Activated naive CD8-positive, alpha-beta T cell (primary cell): ENCODE results near the gene HOXC9.
A peak's percentile ranks its signal among the peaks of the same experiment; 100 is the strongest.

ENCODE experiments used
- H3K27ac Mint-ChIP-seq: one replicate; pipeline ENCODE4 v1.8.0; 2021; ENCODE audit warnings: mixed read lengths
- H3K27me3 Mint-ChIP-seq: one replicate; pipeline ENCODE4 v1.8.0; 2021; ENCODE audit warnings: mixed read lengths
- H3K36me3 Mint-ChIP-seq: one replicate; pipeline ENCODE4 v1.8.0; 2021; ENCODE audit warnings: mixed read lengths
- H3K4me1 Mint-ChIP-seq: one replicate; pipeline ENCODE4 v1.8.0; 2021; ENCODE audit warnings: low read depth, mixed read lengths
- H3K4me3 Mint-ChIP-seq: one replicate; pipeline ENCODE4 v1.8.0; 2021; ENCODE audit warnings: mild to moderate bottlenecking, mixed read lengths
- H3K9me3 Mint-ChIP-seq: one replicate; pipeline ENCODE4 v1.8.0; 2021; ENCODE audit warnings: low read depth, mixed read lengths

HOXC9 gene

DNA sequence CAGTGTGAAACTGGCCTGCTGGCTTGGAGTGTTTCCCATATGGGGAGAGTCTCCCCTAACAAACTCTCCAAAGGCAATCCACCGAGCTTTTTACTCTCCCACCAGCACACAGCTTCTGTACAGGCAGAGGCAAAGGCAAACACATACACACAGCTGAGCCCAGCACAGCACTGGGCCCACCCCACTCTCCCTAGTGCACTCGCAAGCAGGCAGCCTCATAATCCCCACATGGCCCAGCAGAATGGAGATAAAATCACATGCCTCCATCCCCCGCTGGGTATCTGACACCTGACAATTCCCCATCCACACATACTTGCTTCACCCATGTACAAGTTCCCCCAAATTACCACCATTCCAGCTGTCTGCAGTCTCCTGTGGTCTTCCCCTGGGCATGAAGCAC lies 41.8 kb upstream of the HOXC9 start:
- H3K36me3 Mint-ChIP-seq: no peaks in the 10 kb centered on the region
- H3K4me1 Mint-ChIP-seq: peaks cover 36% of the 10 kb centered on the region
- H3K27me3 Mint-ChIP-seq: peaks cover 61% of the 10 kb centered on the region
- H3K9me3 Mint-ChIP-seq: no peaks in the 10 kb centered on the region
- no peak overlapping the region for H3K4me3 Mint-ChIP-seq
- H3K27ac Mint-ChIP-seq: no peak overlapping the region

DNA sequence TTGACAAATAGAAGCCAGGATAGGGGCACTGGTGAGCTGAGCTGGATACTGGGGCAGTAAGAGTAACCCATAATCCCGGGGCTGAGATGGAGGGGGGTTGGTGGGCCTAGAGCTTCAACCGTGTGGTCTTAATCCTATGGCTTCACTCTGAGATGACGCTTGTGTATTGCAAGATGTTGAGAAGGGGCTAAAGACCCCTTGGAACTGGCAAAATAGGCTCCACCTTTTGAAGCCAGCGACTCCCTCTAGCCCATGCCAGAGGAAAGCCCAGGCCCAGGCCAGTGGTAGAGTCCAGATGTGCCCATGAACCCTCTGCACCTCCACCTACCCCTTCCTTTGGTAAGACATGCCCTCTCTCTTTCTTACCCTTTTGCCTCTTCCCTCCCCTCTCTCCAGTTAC lies 40.6 kb upstream of the HOXC9 start:
- H3K4me1 Mint-ChIP-seq: peaks cover 36% of the 10 kb centered on the region
- no peak overlapping the region for H3K4me3 Mint-ChIP-seq
- no peak overlapping the region for H3K27ac Mint-ChIP-seq
- no peaks in the 10 kb centered on the region for H3K9me3 Mint-ChIP-seq
- H3K27me3 Mint-ChIP-seq: peaks cover 61% of the 10 kb centered on the region
- H3K36me3 Mint-ChIP-seq: no peaks in the 10 kb centered on the region

- Mint-ChIP-seq H3K4me3 (peak overlapping the region; percentile 24), H3K27ac (no peak overlapping the region), H3K9me3 (no peaks in the 10 kb centered on the region), H3K27me3 (peaks cover 65% of the 10 kb centered on the region), H3K4me1 (peaks cover 42% of the 10 kb centered on the region), H3K36me3 (no peaks in the 10 kb centered on the region)
These were observed 39.6 kb upstream of the HOXC9 start for GRCh38 chr12:53960187-53961024.

DNA sequence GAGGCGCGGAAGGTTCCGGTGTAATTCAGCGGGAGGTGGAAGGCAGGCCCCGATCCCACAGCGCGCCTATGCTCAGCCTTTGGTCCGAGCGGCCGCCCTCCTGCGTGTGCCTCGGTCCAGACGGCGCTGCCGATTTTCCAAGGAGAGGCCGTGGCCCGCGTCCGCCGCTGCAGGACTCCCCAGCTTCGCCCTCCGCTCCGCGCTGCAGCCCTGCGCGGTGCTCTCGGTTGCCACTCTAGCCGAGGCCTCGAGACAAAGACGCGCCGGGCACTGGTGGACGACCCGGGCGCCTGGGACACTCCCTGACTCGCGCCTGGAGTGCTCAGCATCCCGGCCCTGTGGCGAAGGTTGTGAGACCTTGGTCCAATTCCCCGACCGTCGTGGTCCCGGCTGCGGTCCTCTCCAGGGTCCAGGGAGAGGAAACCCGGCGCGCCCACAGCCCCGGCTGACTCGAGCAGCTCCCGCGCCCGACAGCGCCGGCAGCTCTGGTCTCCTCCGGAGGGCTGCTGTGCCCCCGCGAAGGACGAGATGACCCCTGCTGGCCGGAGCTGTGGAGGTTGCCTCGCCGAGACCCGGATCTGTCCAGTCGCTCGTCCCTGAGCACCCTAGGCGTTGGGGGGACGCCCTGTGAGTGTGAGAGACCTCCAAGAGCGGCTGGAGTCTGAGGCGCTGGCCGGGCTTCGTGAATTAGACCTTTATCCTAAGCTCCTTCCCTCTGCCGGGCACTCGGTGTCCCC lies 38.8 kb upstream of the HOXC9 start:
- H3K27ac Mint-ChIP-seq: no peak overlapping the region
- H3K27me3 Mint-ChIP-seq: peaks cover 64% of the 10 kb centered on the region
- H3K36me3 Mint-ChIP-seq: no peaks in the 10 kb centered on the region
- peaks cover 43% of the 10 kb centered on the region for H3K4me1 Mint-ChIP-seq
- no peaks in the 10 kb centered on the region for H3K9me3 Mint-ChIP-seq
- H3K4me3 Mint-ChIP-seq: no peak overlapping the region

GRCh38 chr12:53963005-53963404 lies 37.0 kb upstream of the HOXC9 start:
- H3K4me3 Mint-ChIP-seq: no peak overlapping the region
- H3K36me3 Mint-ChIP-seq: no peaks in the 10 kb centered on the region
- H3K27me3 Mint-ChIP-seq: peaks cover 69% of the 10 kb centered on the region
- H3K9me3 Mint-ChIP-seq: no peaks in the 10 kb centered on the region
- H3K4me1 Mint-ChIP-seq: peaks cover 43% of the 10 kb centered on the region
- H3K27ac Mint-ChIP-seq: no peak overlapping the region

- peaks cover 69% of the 10 kb centered on the region for H3K27me3 Mint-ChIP-seq
- peak overlapping the region; percentile 44 for H3K4me3 Mint-ChIP-seq
- no peak overlapping the region for H3K27ac Mint-ChIP-seq
- H3K9me3 Mint-ChIP-seq: no peaks in the 10 kb centered on the region
- H3K4me1 Mint-ChIP-seq: peaks cover 42% of the 10 kb centered on the region
- no peaks in the 10 kb centered on the region for H3K36me3 Mint-ChIP-seq
These were observed 36.3 kb upstream of the HOXC9 start for GRCh38 chr12:53963434-53964314.

DNA sequence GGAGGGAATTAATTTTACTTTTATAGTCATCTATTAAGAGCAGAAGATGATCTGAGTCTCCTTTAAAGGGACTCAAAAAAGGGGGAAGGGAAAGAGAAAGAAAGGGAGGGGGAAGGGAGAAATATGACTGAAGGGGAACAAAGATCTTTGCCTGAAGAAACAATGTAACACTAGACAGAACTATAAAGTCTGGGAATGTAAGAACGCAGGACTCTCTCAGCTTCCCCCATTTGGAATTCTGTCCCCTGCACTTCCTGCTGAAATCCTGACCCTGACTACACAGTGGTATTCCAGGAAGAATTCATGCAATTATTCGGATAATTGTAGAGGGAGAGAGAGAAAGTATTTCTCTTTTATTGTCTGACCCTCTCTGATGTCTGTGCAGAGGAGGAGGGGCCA lies 35.6 kb upstream of the HOXC9 start:
- H3K4me1 Mint-ChIP-seq: peaks cover 42% of the 10 kb centered on the region
- H3K27me3 Mint-ChIP-seq: peaks cover 69% of the 10 kb centered on the region
- peak overlapping the region; percentile 44 for H3K4me3 Mint-ChIP-seq
- H3K36me3 Mint-ChIP-seq: no peaks in the 10 kb centered on the region
- H3K27ac Mint-ChIP-seq: no peak overlapping the region
- H3K9me3 Mint-ChIP-seq: no peaks in the 10 kb centered on the region

GRCh38 chr12:53965281-53966084 lies 34.5 kb upstream of the HOXC9 start:
- Mint-ChIP-seq H3K27ac (no peak overlapping the region), H3K36me3 (no peaks in the 10 kb centered on the region), H3K4me3 (peak overlapping the region; percentile 46), H3K27me3 (peaks cover 66% of the 10 kb centered on the region), H3K9me3 (no peaks in the 10 kb centered on the region), H3K4me1 (peaks cover 37% of the 10 kb centered on the region)

DNA sequence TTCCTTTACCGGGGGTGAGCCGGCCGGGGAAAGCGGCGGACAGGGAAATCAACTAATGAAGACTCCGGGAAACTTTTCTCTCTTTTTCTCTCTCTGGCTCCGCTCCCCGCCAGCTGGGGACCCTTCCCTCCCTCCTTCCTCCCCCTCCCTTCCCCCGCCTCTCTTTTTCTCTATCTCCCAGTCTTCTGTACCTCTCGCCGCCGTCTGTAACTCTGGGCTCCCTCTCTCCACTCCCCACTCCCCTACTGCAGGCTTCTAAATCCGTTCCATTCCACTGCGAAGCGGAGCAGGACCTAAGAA lies 33.9 kb upstream of the HOXC9 start:
- no peaks in the 10 kb centered on the region for H3K9me3 Mint-ChIP-seq
- H3K4me1 Mint-ChIP-seq: peaks cover 36% of the 10 kb centered on the region
- peaks cover 67% of the 10 kb centered on the region for H3K27me3 Mint-ChIP-seq
- H3K36me3 Mint-ChIP-seq: no peaks in the 10 kb centered on the region
- H3K27ac Mint-ChIP-seq: no peak overlapping the region
- H3K4me3 Mint-ChIP-seq: peak overlapping the region; percentile 72

GRCh38 chr12:53966385-53967133 lies 33.4 kb upstream of the HOXC9 start:
- Mint-ChIP-seq H3K4me1 (peaks cover 36% of the 10 kb centered on the region), H3K9me3 (no peaks in the 10 kb centered on the region), H3K4me3 (peak overlapping the region; percentile 72), H3K36me3 (no peaks in the 10 kb centered on the region), H3K27me3 (peaks cover 72% of the 10 kb centered on the region), H3K27ac (no peak overlapping the region)

DNA sequence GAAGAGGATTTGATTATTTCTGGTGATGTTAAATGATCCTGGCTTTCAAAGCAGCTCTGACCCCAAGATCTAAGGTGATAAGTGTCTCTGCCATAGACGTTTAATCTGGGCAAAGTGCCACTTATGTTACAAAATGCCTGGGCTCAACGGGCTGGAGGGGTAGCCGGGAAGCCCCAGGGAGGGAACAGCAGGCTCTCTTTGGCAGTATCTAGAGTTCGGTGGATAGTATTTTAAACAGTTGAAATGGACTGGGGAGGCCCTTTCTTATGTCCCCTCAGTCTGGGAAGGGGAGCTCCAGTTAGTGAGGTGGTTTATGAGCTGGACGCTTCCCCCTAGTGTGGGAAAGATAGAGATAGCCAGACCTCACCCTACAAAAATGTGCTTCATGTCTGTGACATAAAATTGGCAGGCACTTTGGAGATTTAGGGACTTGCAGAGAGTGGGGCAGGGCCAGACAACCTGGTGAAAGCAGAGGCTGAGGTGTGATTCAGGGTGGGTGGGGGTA lies 32.5 kb upstream of the HOXC9 start:
- Mint-ChIP-seq H3K4me3 (no peak overlapping the region), H3K4me1 (peaks cover 36% of the 10 kb centered on the region), H3K36me3 (no peaks in the 10 kb centered on the region), H3K27me3 (peaks cover 76% of the 10 kb centered on the region), H3K27ac (no peak overlapping the region), H3K9me3 (no peaks in the 10 kb centered on the region)

DNA sequence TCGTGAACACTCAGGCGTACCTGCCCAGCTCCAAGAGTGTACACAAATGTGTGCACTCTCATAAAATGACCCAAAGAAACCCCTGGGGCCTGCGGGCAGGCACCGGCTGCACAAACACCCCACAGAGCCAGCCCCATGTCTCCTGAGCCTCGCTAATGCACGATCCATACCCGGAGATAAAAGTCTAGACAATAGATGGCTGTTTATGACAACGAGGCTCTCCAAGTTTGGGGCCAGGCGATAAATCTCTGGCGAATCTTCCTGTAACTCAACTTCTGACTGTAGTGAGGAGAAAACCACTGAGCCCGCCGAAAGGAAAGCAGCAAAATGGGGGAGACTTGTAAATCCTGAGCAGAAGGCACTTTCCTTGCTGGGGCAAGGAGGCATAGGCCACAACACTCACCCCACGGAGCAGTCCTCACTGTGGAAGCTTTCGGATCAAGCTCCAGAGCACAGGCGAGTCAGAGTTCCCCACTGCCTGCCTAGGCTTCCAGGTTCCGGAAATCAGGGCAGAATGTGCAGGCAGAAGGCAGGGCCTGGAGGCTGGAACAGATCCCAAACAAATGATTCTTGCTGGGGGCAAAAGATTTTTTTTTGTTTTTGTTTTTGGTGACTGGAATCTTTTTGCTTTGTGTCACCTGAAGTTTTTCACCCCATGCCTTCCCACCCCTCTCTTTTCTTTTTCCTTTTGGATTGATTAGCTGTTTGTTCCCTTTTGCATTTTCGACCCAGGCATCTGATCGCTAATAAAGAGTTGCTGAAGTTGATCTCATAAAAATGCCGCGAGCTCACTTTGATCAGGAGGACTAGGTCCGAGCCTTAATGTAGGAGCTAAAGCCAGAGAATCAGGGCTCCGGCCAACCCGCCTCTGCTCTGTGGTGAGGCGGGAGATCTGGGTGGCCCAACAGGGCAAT lies 31.5 kb upstream of the HOXC9 start:
- H3K4me3 Mint-ChIP-seq: no peak overlapping the region
- H3K27me3 Mint-ChIP-seq: peaks cover 76% of the 10 kb centered on the region
- H3K27ac Mint-ChIP-seq: no peak overlapping the region
- H3K9me3 Mint-ChIP-seq: no peaks in the 10 kb centered on the region
- peaks cover 3% of the 10 kb centered on the region for H3K36me3 Mint-ChIP-seq
- H3K4me1 Mint-ChIP-seq: peaks cover 38% of the 10 kb centered on the region
